Epithelial cell of esophagus (primary cell): ENCODE data around the gene ZNF646.

Source experiments
- DNase-seq: peaks from one replicate; pipeline ENCODE4 v3.0.0; 2010; ENCODE audit warnings: low read depth
- H3K4me3 ChIP-seq: 2 replicates; pipeline ENCODE4 v1.5.1; 2011; ENCODE audit warnings: mild to moderate bottlenecking, low read length, control low read depth
- CTCF ChIP-seq: IDR thresholded peaks from 2 replicates; pipeline ENCODE4 v1.5.1; 2011; ENCODE audit warnings: low read depth, mild to moderate bottlenecking, low read length, control low read depth, inconsistent platforms; ENCODE audit not compliant: insufficient read depth; ENCODE audit errors: missing control alignments

The ZNF646 gene

GRCh38 chr16:31114468-31114867 lies 40.2 kb downstream of the ZNF646 start:
- DNase-seq: no peak
- TF ChIP-seq CTCF: no peak
- no peak overlapping the region for H3K4me3 ChIP-seq

GRCh38 chr16:31117384-31118222 lies 43.4 kb downstream of the ZNF646 start, which contains the start of gene KAT8:
Gene KAT8, plus strand, starts transcription at chr16:31117664. Its CDS starts 18 bp downstream, at chr16:31117682.
- no peak for TF ChIP-seq CTCF
- peak within 1 kb of the TSS; percentile 80 for H3K4me3 ChIP-seq
- DNase-seq: peak; percentile 100

- DNase-seq: peak; percentile 98
- peak overlapping the region; percentile 80 for H3K4me3 ChIP-seq
- no peak for TF ChIP-seq CTCF
Measured at GRCh38 chr16:31118223-31119155, 44.3 kb downstream of the ZNF646 start.

GRCh38 chr16:31120129-31120528 lies 45.9 kb downstream of the ZNF646 start:
- no peak overlapping the region for H3K4me3 ChIP-seq
- TF ChIP-seq CTCF: no peak
- no peak for DNase-seq

- no peak for TF ChIP-seq CTCF
- DNase-seq: no peak
- no peak overlapping the region for H3K4me3 ChIP-seq
Measured at GRCh38 chr16:31125844-31126243, 51.6 kb downstream of the ZNF646 start.

GRCh38 chr16:31127182-31127581 lies 53.0 kb downstream of the ZNF646 start:
- H3K4me3 ChIP-seq: no peak overlapping the region
- DNase-seq: no peak
- TF ChIP-seq CTCF: no peak
